GM19023 (cell line): ENCODE results near the gene ACOX2.

Source experiments
- ATAC-seq: cut with Tn5 transposase; IDR thresholded peaks from one replicate; pipeline ENCODE4 v1.9.1; 2021; ENCODE audit warnings: mild to moderate bottlenecking, moderate library complexity; ENCODE audit not compliant: unreplicated experiment

ACOX2 gene

GRCh38 chr3:58536501-58537411 lies at the start of gene ACOX2:
TSS of gene ACOX2 (minus strand) at chr3:58537190. CDS start at chr3:58535106, 2,084 bp downstream.
- no peak for ATAC-seq

GRCh38 chr3:58585994-58586393 lies 49.0 kb upstream of the ACOX2 start:
- ATAC-seq = no peak

GRCh38 chr3:58585005-58585786 lies 48.2 kb upstream of the ACOX2 start:
- peak; percentile 86 for ATAC-seq

GRCh38 chr3:58584690-58585004 lies 47.7 kb upstream of the ACOX2 start:
- ATAC-seq = no peak

- no peak for ATAC-seq
Observed at GRCh38 chr3:58581328-58582091, 44.5 kb upstream of the ACOX2 start.

GRCh38 chr3:58580826-58581327 lies 43.9 kb upstream of the ACOX2 start:
- ATAC-seq = no peak

- ATAC-seq = no peak
Observed at GRCh38 chr3:58578873-58579272, 41.9 kb upstream of the ACOX2 start.

- ATAC-seq = no peak
Observed at GRCh38 chr3:58577269-58577821, 40.4 kb upstream of the ACOX2 start, which contains the start of gene FAM107A. TSS of gene FAM107A (minus strand) at chr3:58577391. CDS start at chr3:58569860, 7,531 bp downstream.

- ATAC-seq = no peak
Observed at GRCh38 chr3:58576716-58577115, 39.7 kb upstream of the ACOX2 start.

- ATAC-seq = no peak
Observed at GRCh38 chr3:58575971-58576652, 39.1 kb upstream of the ACOX2 start.

GRCh38 chr3:58574682-58575081 lies 37.7 kb upstream of the ACOX2 start:
- ATAC-seq = no peak

GRCh38 chr3:58574106-58574505 lies 37.1 kb upstream of the ACOX2 start:
- ATAC-seq = no peak

- ATAC-seq = no peak
Observed at GRCh38 chr3:58573640-58574039, 36.6 kb upstream of the ACOX2 start.

- no peak for ATAC-seq
Observed at GRCh38 chr3:58572634-58573230, 35.7 kb upstream of the ACOX2 start.

- no peak for ATAC-seq
Observed at GRCh38 chr3:58572013-58572633, 35.1 kb upstream of the ACOX2 start.

GRCh38 chr3:58570851-58571250 lies 33.9 kb upstream of the ACOX2 start:
- ATAC-seq = no peak

- ATAC-seq = no peak
Observed at GRCh38 chr3:58569287-58570001, 32.5 kb upstream of the ACOX2 start.

GRCh38 chr3:58568572-58569286 lies 31.7 kb upstream of the ACOX2 start:
- no peak for ATAC-seq
